ENCODE results near the gene STK32B.
A peak's percentile ranks its signal among the peaks of the same experiment; 100 is the strongest.

The STK32B gene

GRCh38 chr4:5300283-5300682 is 249.0 kb downstream of the STK32B start:
- no peak for DNase-seq (ENCODE audit: low read depth in 1 of 2, low spot score in 1 of 2)
- in situ Hi-C loops (cut with HindIII; ENCODE audit: low pct_unique_long_range_greater_than_20kb, low sequenced_read_pairs): no loop called here
- no peak for TF ChIP-seq JUND (IDR thresholded peaks at IDR 0.05; ENCODE audit: low read depth)

- DNase-seq (ENCODE audit: low read depth in 1 of 2, low spot score in 1 of 2): no peak
- no peak for TF ChIP-seq JUND (IDR thresholded peaks at IDR 0.05; ENCODE audit: low read depth)
- in situ Hi-C loops (cut with HindIII; ENCODE audit: low pct_unique_long_range_greater_than_20kb, low sequenced_read_pairs): no loop called here
These were observed 256.6 kb downstream of the STK32B start for GRCh38 chr4:5307928-5308327.

GRCh38 chr4:5322321-5322720 is 271.0 kb downstream of the STK32B start:
- in situ Hi-C loops (cut with HindIII; ENCODE audit: low pct_unique_long_range_greater_than_20kb, low sequenced_read_pairs): no loop called here
- TF ChIP-seq JUND (IDR thresholded peaks at IDR 0.05; ENCODE audit: low read depth): no peak
- no peak for DNase-seq (ENCODE audit: low read depth in 1 of 2, low spot score in 1 of 2)

- TF ChIP-seq JUND (IDR thresholded peaks at IDR 0.05; ENCODE audit: low read depth): no peak
- DNase-seq (ENCODE audit: low read depth in 1 of 2, low spot score in 1 of 2): no peak
- in situ Hi-C loops (cut with HindIII; ENCODE audit: low pct_unique_long_range_greater_than_20kb, low sequenced_read_pairs): no loop called here
These were observed 279.2 kb downstream of the STK32B start for GRCh38 chr4:5330339-5330989.

- in situ Hi-C loops (cut with HindIII; ENCODE audit: low pct_unique_long_range_greater_than_20kb, low sequenced_read_pairs): no loop called here
- no peak for TF ChIP-seq JUND (IDR thresholded peaks at IDR 0.05; ENCODE audit: low read depth)
- no peak for DNase-seq (ENCODE audit: low read depth in 1 of 2, low spot score in 1 of 2)
These were observed 286.5 kb downstream of the STK32B start for GRCh38 chr4:5337731-5338130.

GRCh38 chr4:5338531-5338930 is 287.3 kb downstream of the STK32B start:
- TF ChIP-seq JUND (IDR thresholded peaks at IDR 0.05; ENCODE audit: low read depth): no peak
- DNase-seq (ENCODE audit: low read depth in 1 of 2, low spot score in 1 of 2): no peak
- in situ Hi-C loops (cut with HindIII; ENCODE audit: low pct_unique_long_range_greater_than_20kb, low sequenced_read_pairs): no loop called here

GRCh38 chr4:5340991-5341451 is 289.7 kb downstream of the STK32B start:
- no peak for DNase-seq (ENCODE audit: low read depth in 1 of 2, low spot score in 1 of 2)
- TF ChIP-seq JUND (IDR thresholded peaks at IDR 0.05; ENCODE audit: low read depth): no peak
- in situ Hi-C loops (cut with HindIII; ENCODE audit: low pct_unique_long_range_greater_than_20kb, low sequenced_read_pairs): no loop called here

DNA sequence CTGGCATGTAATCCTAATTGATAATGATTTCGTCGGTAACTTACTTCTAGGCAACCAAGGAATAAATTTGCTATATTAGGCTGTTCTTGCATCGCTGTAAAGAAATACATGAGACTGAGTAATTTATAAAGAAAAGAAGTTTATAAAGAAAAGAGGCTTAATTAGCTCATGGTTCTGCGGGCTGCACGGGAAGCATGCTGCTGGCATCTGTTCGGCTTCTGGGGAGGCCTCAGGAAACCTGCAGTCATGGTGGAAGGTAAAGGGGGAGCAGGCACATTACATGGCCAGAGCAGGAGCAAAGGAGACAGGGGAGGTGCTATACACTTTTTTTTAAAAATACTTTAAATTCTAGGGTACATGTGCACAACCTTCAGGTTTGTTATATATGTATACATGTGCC is 290.2 kb downstream of the STK32B start:
- no peak for DNase-seq (ENCODE audit: low read depth in 1 of 2, low spot score in 1 of 2)
- in situ Hi-C loops (cut with HindIII; ENCODE audit: low pct_unique_long_range_greater_than_20kb, low sequenced_read_pairs): no loop called here
- no peak for TF ChIP-seq JUND (IDR thresholded peaks at IDR 0.05; ENCODE audit: low read depth)

DNA sequence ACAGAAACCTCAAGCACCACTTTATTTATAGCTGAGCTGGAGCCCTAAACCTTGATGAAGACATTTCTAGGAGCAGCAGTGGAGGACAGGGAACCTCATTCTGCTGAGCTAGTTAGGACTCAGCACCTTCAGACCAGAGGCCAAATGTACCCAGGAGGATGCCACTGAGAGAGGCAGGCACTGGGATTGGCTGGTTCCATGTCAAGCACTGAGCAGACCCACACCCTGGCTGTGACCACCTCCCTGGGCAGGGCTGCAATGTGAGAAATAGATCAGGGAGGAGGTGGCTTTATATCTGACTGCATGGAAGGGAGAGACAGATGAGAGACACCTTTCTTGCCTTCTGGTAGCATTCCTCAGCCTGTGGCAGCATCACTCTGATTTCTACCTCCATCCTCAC is 304.6 kb downstream of the STK32B start:
- no peak for TF ChIP-seq JUND (IDR thresholded peaks at IDR 0.05; ENCODE audit: low read depth)
- in situ Hi-C loops (cut with HindIII; ENCODE audit: low pct_unique_long_range_greater_than_20kb, low sequenced_read_pairs): no loop called here
- no peak for DNase-seq (ENCODE audit: low read depth in 1 of 2, low spot score in 1 of 2)

GRCh38 chr4:5357870-5358269 is 306.6 kb downstream of the STK32B start:
- no peak for DNase-seq (ENCODE audit: low read depth in 1 of 2, low spot score in 1 of 2)
- no peak for TF ChIP-seq JUND (IDR thresholded peaks at IDR 0.05; ENCODE audit: low read depth)
- in situ Hi-C loops (cut with HindIII; ENCODE audit: low pct_unique_long_range_greater_than_20kb, low sequenced_read_pairs): no loop called here

GRCh38 chr4:5361968-5362367 is 310.7 kb downstream of the STK32B start:
- no peak for TF ChIP-seq JUND (IDR thresholded peaks at IDR 0.05; ENCODE audit: low read depth)
- DNase-seq (ENCODE audit: low read depth in 1 of 2, low spot score in 1 of 2): peak in 1 of 2 experiments; percentile 48
- in situ Hi-C loops (cut with HindIII; ENCODE audit: low pct_unique_long_range_greater_than_20kb, low sequenced_read_pairs): no loop called here

DNA sequence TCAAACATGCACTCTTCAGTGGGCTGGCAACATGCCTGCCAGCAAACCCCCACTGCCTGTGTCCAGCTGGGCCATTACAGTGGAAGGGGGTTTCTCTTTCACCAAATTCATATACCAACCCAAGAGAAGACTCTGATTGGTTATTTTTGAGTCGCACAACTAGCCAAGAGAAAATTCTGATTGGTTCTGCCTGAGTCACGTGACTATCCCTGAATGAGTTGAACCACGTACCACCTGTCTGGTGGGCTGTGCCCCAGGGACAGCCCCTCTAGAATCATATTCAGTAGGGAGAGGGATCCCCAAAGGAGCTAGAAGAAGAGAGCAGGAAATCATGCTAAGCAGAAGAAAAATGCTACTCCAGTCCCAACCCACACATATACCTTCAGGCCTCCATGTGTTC is 313.1 kb downstream of the STK32B start:
- TF ChIP-seq JUND (IDR thresholded peaks at IDR 0.05; ENCODE audit: low read depth): no peak
- no peak for DNase-seq (ENCODE audit: low read depth in 1 of 2, low spot score in 1 of 2)
- in situ Hi-C loops (cut with HindIII; ENCODE audit: low pct_unique_long_range_greater_than_20kb, low sequenced_read_pairs): no loop called here

DNA sequence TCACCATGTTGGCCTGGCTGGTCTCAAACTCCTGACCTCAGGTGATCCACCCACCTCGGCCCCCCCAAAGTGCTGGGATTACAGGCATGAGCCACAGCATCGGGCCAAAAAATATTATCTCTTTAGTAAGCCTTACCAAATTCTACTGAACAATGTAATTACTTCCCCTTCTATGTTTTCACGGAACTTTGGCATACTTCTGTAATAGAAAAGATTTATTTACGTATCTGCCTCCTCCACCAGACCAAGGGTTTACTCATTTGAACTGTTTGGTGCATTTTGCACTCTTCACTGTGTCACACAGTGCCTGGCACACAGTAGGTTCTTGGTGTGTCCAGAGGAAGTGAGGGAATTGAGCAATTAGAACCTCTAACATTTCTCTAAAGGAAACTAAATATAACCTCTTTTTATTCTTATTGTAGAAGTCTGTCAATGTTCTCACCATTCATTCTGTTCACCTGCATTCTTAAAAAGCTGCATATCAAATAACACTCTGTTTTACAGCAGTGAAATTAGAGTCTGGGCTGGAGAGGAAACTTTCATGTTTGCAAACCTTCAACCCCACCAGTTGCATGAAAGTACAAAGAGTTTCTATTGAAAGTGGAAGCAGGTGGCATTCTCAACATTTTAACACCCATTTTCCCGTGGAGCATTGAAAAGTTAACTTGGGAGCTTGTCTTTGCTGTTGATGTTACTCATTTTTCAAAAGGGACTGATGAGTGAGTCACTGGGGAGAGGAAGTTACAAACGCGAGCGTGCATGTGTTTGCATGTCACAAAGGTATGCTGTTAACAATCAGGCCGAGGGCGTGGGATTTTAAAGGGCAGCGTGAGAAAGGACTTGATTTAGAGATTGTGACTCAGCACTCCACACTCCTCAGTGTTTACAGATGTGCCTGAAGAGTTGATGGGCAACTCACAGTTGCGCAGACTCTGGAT is 314.1 kb downstream of the STK32B start:
- peak in 1 of 2 experiments; percentile 41 for DNase-seq (ENCODE audit: low read depth in 1 of 2, low spot score in 1 of 2)
- in situ Hi-C loops (cut with HindIII; ENCODE audit: low pct_unique_long_range_greater_than_20kb, low sequenced_read_pairs): no loop called here
- no peak for TF ChIP-seq JUND (IDR thresholded peaks at IDR 0.05; ENCODE audit: low read depth)
